Fibroblast of lung (primary cell): ENCODE measurements around the gene NPTX2. TPM values are rescaled to one million over a fixed set of nuclear protein-coding genes. Genes with fewer than 3 reads are reported as not detected.

Experiments
- DNase-seq, 2 donors: peaks; one replicate each; pipeline versions ENCODE4 v3.0.0 to v3.0.0-alpha.2; 2010; ENCODE audit warnings: low read depth in 2 of 2
- H2AFZ ChIP-seq: 2 replicates; pipeline ENCODE4 v1.5.1; 2012; ENCODE audit warnings: low read length, control low read depth, inconsistent platforms
- H3K27ac ChIP-seq: 2 replicates; pipeline ENCODE4 v1.5.1; 2011; ENCODE audit warnings: low read length, control low read depth; ENCODE audit not compliant: insufficient read depth
- H3K27me3 ChIP-seq: 2 replicates; pipeline ENCODE4 v1.5.1; 2011; ENCODE audit warnings: mild to moderate bottlenecking, low read length; ENCODE audit not compliant: control insufficient read depth, insufficient read depth
- H3K36me3 ChIP-seq: 2 replicates; pipeline ENCODE4 v1.5.1; 2011; ENCODE audit warnings: low read length; ENCODE audit not compliant: control insufficient read depth, insufficient read depth
- H3K4me1 ChIP-seq: 2 replicates; pipeline ENCODE4 v1.5.1; 2011; ENCODE audit warnings: low read length; ENCODE audit not compliant: control insufficient read depth, insufficient read depth; ENCODE audit errors: extremely low read depth
- H3K4me2 ChIP-seq: 2 replicates; pipeline ENCODE4 v1.5.1; 2011; ENCODE audit warnings: low read length, control low read depth; ENCODE audit not compliant: insufficient read depth; ENCODE audit errors: extremely low read depth
- H3K4me3 ChIP-seq, 4 experiments: fragments of 200-600 bp in 1 of 4; sonication (generic) in 1 of 4; replicated peaks in 1 of 4; 2 replicates each; pipeline ENCODE4 v1.5.1; 2011 to 2016; ENCODE audit warnings: low read length in 4 of 4, low read depth in 3 of 4, mild to moderate bottlenecking in 3 of 4, control low read depth in 2 of 4, inconsistent platforms in 1 of 4, mixed read lengths in 1 of 4; ENCODE audit not compliant: insufficient read depth in 1 of 4; ENCODE audit errors: control extremely low read depth in 1 of 4
- H3K79me2 ChIP-seq: 2 replicates; pipeline ENCODE4 v1.5.1; 2012; ENCODE audit warnings: mild to moderate bottlenecking, low read length, inconsistent platforms; ENCODE audit not compliant: control insufficient read depth, insufficient read depth
- H3K9ac ChIP-seq: 2 replicates; pipeline ENCODE4 v1.5.1; 2011; ENCODE audit warnings: mild to moderate bottlenecking, low read length, control low read depth; ENCODE audit not compliant: insufficient read depth
- H3K9me3 ChIP-seq: 2 replicates; pipeline ENCODE4 v1.5.1; 2012; ENCODE audit warnings: low read depth, low read length; ENCODE audit not compliant: control insufficient read depth, insufficient read depth
- H4K20me1 ChIP-seq: 2 replicates; pipeline ENCODE4 v1.5.1; 2011; ENCODE audit warnings: low read length; ENCODE audit not compliant: control insufficient read depth, insufficient read depth; ENCODE audit errors: extremely low read depth
- EZH2 ChIP-seq: IDR thresholded peaks from 2 replicates; pipeline ENCODE4 v1.5.1; 2012; ENCODE audit warnings: low read length, control low read depth, mild to moderate bottlenecking; ENCODE audit errors: missing control alignments
- polyA plus RNA-seq, 2 donors: library from polyadenylated mRNA; depleted of rRNA in 1 of 2; stranded (reverse) in 1 of 2; unstranded in 1 of 2; fragments of >200 nt; gene quantifications; 2 replicates each; pipeline ENCODE4 v1.2.1, GENCODE V29; 2011 to 2012; ENCODE audit warnings: missing spikeins in 1 of 2
- total RNA-seq: library from RNA; depleted of rRNA; stranded (reverse); fragments of >200 nt; gene quantifications from 2 replicates; pipeline ENCODE4 v1.2.1, GENCODE V29; 2014
- TF ChIP-seq, protein P1 (sequence below), 2 donors: IDR thresholded peaks in 1 of 2; conservative IDR thresholded peaks in 1 of 2; 1 replicate in 1 of 2; 2 replicates in 1 of 2; pipeline ENCODE4 v1.5.1; 2011 to 2012; ENCODE audit warnings: low read length in 2 of 2, control low read depth in 1 of 2, inconsistent platforms in 1 of 2, low read depth in 1 of 2, mild to moderate bottlenecking in 1 of 2

NPTX2 gene
- total and polyA plus RNA-seq, 2 donors (not counting 1 experiment from before 2014, with no cell fraction given): under 0.01 to 0.03 TPM

DNA sequence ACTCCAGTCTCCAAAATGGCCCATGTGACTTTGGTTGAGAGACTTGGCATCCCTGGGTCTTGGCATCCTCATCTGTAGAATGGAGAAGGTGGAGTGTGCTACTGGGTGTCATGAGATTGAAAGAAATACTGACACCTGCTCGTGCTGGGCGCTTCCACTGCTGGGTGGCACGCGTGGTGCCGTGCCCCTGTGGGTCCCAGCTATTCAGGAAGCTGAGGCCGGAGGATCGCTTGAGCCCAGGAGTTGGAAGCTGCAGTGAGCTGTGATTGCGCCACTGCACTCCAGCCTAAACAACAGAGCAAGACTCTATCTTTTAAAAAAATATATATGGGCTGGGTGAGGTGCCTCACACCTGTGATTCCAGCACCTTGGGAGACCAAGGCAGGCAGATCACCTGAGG lies 53.1 kb downstream of the NPTX2 start:
- H3K79me2 ChIP-seq: no peaks in the 10 kb centered on the region
- H3K36me3 ChIP-seq: no peaks in the 10 kb centered on the region
- TF ChIP-seq, protein P1, sequence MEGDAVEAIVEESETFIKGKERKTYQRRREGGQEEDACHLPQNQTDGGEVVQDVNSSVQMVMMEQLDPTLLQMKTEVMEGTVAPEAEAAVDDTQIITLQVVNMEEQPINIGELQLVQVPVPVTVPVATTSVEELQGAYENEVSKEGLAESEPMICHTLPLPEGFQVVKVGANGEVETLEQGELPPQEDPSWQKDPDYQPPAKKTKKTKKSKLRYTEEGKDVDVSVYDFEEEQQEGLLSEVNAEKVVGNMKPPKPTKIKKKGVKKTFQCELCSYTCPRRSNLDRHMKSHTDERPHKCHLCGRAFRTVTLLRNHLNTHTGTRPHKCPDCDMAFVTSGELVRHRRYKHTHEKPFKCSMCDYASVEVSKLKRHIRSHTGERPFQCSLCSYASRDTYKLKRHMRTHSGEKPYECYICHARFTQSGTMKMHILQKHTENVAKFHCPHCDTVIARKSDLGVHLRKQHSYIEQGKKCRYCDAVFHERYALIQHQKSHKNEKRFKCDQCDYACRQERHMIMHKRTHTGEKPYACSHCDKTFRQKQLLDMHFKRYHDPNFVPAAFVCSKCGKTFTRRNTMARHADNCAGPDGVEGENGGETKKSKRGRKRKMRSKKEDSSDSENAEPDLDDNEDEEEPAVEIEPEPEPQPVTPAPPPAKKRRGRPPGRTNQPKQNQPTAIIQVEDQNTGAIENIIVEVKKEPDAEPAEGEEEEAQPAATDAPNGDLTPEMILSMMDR (conservative IDR thresholded peaks at IDR 0.05 in 1 of 2, IDR thresholded peaks at IDR 0.05 in 1 of 2; ENCODE audit: low read depth in 1 of 2, low read length in 2 of 2): no peak
- no peak for TF ChIP-seq EZH2
- no peaks in the 10 kb centered on the region for H3K27me3 ChIP-seq
- H3K4me1 ChIP-seq: no peaks in the 10 kb centered on the region
- no peaks in the 10 kb centered on the region for H4K20me1 ChIP-seq
- H3K9ac ChIP-seq: no peak overlapping the region
- DNase-seq: no peak
- H3K4me3 ChIP-seq: no peak overlapping the region
- H2AFZ ChIP-seq: no peak overlapping the region
- no peak overlapping the region for H3K4me2 ChIP-seq
- H3K9me3 ChIP-seq: no peaks in the 10 kb centered on the region
- H3K27ac ChIP-seq: no peak overlapping the region

GRCh38 chr7:98671733-98672331 lies 54.7 kb downstream of the NPTX2 start:
- DNase-seq: no peak
- H3K9ac ChIP-seq: no peak overlapping the region
- H4K20me1 ChIP-seq: no peaks in the 10 kb centered on the region
- H2AFZ ChIP-seq: no peak overlapping the region
- no peaks in the 10 kb centered on the region for H3K4me1 ChIP-seq
- H3K27me3 ChIP-seq: no peaks in the 10 kb centered on the region
- no peak overlapping the region for H3K4me2 ChIP-seq
- H3K27ac ChIP-seq: no peak overlapping the region
- H3K9me3 ChIP-seq: no peaks in the 10 kb centered on the region
- H3K4me3 ChIP-seq: no peak overlapping the region
- no peaks in the 10 kb centered on the region for H3K79me2 ChIP-seq
- no peak for TF ChIP-seq EZH2
- TF ChIP-seq, protein P1 (conservative IDR thresholded peaks at IDR 0.05 in 1 of 2, IDR thresholded peaks at IDR 0.05 in 1 of 2; ENCODE audit: low read depth in 1 of 2, low read length in 2 of 2): no peak
- no peaks in the 10 kb centered on the region for H3K36me3 ChIP-seq

DNA sequence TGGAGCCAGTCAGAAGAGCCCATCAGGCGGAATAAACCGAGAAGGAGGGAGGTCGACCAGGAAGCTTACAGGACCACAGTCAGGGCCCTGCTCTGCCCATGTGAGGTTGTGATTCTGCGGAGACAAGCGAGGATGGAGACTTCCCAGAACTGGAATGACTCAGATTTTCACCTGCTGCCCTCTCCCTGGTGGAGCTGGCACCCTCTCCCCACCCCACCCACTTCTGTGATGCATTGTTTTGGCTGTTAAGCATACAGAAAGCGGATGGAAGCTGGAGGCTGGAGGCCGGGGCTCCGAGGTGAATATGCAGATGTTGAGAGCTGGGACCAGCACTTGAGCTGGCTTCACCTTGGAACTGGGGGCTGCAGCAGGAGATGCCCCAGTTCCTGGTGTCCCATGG lies 57.4 kb downstream of the NPTX2 start:
- Histone ChIP-seq H3K36me3 (no peaks in the 10 kb centered on the region), H3K27me3 (no peaks in the 10 kb centered on the region), H3K4me2 (no peak overlapping the region), H4K20me1 (no peaks in the 10 kb centered on the region), H3K4me1 (no peaks in the 10 kb centered on the region), H3K9ac (no peak overlapping the region), H2AFZ (no peak overlapping the region), H3K79me2 (no peaks in the 10 kb centered on the region), H3K9me3 (no peaks in the 10 kb centered on the region), H3K27ac (no peak overlapping the region), H3K4me3 (no peak overlapping the region)
- DNase-seq: no peak
- TF ChIP-seq, protein P1 (conservative IDR thresholded peaks at IDR 0.05 in 1 of 2, IDR thresholded peaks at IDR 0.05 in 1 of 2; ENCODE audit: low read depth in 1 of 2, low read length in 2 of 2): no peak
- no peak for TF ChIP-seq EZH2
